ENCODE measurements around the gene CCDC9.
A peak's percentile ranks its signal among the peaks of the same experiment; 100 is the strongest.

Gene CCDC9

DNA sequence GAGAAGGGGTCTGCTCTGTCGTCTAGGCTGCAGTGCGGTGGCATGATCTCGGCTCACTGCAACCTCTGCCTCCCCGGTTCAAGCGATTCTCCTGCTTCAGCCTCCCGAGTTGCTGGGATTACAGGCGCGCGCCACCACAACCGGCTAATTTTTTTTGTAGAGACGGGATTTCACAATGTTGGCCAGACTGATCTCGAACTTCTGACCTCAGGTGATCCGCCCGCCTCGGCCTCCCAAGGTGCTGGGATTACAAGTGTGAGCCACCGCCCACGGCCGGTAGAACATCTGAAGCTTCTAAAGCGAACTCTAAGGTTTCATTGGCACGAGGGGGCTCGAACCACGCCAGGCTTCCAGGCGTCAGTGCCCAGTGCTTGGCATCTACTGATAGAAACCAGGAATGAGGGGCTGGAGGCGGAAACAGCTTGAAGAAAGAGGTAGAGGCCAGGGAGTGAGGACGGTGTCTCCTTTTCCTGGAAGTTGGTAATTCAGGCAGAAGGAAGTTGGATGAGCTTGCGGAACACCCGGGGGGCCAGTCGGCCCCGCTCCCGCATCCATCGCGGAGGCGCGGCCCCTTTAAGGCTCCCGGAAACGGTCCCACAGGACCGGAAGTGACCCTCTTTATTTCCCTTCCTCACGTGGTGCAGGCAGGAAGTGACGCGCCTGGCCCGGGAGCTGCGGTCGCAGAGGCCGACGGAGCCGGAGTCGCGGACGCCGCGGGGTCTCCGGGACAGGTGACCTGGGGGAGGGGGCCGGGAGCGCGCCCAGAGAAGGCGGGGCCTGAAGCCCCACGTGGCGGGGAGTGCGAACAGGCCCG is at the start of gene CCDC9:
TSS of gene CCDC9 (plus strand) at position 647 of the 814 bp plus-strand sequence. CDS start 1,876 bp downstream, outside the sequence.
- DNase-seq (ENCODE audit: low spot score), result peak; percentile 94

DNA sequence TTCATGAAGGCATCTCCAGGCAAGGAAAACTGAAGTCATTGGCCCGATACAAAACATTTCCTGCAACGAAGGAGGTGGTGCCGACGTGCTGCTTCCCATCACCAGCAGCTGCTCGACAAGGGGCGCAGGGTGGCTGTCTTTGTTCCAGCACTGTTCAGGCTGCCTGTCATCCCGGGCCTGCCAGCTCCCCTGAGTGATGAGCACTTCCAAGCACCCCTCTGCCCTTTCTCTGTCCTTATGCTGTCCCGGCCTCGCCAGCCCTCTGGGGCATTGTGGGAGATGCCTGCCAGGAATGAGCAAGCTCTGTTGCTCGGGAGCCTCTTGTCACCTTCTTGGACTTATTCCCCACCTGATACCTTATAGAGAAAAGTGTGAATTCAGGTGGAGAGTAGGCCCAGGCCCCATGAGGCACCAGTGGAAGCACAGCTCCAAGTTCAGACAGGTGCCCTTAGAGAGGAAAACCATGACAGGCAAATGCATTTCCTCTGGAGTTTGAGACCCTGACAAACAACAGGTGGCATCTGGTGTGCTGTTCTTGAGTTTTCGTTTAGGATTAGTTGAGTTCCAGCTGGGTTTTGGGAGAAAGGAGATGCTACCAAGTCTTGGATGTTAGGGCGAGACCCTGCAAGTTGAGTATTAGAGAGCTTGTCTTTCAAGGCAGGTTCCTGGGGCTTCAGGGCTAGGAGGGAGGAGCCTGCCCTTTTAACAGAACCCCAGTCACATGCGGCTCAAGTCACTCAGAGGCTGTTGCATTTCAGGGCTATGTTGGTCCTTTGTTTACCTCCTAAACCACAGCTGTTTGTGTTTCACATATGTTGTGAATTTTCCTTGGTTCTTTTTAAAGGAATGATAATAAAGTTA is 46.8 kb upstream of the CCDC9 start:
- no peak for DNase-seq (ENCODE audit: low spot score)

DNA sequence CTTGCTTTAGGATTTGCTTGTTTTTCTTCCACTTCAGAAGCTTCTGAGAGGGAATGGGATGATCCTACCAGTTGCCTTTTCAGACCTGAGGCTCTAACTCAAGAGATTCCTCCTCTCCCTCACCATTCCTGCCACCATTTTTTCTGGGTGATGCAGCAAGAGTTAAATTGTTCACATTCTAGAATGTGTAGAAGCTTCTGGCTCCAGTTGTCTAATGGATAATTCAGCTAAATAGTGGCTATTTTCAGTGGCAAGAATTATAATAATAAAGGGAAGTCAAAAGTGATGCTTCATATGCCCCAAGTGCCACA is 46.2 kb upstream of the CCDC9 start:
- DNase-seq (ENCODE audit: low spot score), result no peak

DNA sequence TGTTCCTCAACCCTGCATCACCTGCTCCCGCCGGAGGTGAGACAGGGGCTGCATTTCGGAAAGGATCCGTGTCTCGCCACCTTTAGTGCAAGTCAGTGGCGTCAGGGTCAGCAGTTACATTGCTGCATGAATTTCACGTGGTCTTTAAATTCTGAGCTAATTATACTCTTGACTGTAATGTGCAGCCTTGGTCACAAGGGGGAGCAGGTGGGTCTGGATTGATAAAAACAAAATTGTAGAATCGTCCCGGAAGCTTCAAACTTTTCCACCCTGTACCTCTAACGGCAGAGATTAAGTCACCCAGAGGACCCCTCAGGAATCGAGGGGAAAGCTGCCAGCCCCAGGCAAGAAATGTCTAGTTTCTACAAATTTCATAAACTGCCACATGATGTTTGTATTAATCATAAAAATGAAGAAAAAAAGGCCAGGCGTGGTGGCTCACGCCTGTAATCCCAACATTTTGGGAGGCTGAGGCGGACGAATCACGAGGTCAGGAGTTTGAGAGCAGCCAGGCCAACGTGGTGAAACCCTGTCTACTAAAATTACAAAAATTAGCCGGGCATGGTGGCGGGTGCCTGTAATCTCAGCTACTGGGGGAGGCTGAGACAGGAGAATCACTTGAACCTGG is 45.5 kb upstream of the CCDC9 start:
- peak; percentile 70 for DNase-seq (ENCODE audit: low spot score)

DNA sequence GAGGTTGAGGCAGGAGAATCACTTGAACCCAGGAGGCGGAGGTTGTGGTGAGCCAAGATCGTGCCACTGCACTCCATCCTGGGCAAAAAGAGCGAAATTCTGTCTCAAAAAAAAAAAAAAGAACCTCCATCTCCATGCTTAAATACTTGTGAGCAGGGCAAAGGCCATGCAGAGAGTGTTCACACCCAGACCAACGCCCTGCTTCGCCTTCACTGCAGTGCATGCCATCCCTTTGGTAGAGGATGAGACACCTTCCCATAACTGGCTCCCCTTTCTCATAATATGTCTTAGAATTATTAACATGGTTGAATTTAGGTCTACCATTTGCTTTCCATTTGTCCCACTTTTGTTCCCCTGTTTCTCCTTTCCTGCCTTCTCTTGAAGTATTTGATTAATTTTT is 40.7 kb upstream of the CCDC9 start:
- no peak for DNase-seq (ENCODE audit: low spot score)

DNA sequence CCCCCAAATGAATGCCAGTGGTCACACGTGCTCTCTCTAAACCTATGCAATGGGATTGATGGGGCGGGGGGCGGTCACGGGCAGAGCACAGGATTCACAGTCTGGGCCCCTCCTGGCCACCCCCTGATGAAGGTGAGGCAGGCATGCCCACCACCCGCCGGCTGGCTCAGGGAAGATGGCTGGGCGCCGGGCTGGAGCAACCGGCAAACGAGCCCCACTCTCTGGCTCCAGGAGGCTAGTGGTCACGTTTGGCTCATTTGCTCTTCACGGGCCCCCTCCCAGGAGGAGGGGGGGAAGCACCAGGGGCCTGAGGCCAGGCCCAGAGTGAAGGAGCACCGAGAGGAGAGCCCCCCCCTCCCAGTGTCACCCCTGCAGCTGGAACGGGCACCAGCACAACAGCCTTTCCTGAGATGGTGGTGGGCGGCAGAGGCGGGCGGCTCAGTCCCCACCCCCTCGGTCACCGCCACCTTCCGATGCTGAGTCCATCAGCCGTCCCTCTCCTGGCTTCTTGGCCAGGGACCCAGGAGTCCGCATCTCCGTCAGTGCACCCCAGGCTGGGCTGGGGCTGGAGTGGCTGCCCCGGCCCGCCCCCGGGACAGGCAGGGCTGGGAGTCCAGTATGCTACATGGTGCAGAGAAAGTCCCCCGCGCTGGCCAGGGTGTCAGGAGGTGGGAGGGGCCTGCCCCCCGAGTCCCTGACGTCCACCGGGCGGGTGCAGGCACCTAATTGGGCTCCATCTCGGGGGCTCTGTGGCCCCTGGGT is 35.1 kb upstream of the CCDC9 start:
- no peak for DNase-seq (ENCODE audit: low spot score)

DNA sequence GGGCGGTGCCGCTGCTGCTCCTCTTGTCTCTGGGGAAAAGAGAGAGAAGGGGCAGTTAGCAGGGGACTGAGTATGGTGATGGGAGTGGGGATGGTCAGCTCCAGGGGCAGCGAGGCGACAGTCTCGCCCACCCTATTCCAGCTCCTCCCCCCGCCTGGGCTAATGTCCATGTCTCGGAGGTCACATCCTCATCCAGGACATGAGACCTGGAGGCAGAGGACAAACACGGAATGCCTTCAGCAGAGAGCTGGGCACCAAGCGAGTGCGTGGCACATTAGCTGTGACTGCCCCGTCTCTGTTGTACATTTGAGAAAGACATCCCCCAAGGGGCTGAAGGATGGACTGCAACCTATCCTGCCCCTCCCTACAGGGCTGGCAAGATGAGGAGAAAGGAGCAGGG is 34.4 kb upstream of the CCDC9 start:
- DNase-seq (ENCODE audit: low spot score), result no peak

DNA sequence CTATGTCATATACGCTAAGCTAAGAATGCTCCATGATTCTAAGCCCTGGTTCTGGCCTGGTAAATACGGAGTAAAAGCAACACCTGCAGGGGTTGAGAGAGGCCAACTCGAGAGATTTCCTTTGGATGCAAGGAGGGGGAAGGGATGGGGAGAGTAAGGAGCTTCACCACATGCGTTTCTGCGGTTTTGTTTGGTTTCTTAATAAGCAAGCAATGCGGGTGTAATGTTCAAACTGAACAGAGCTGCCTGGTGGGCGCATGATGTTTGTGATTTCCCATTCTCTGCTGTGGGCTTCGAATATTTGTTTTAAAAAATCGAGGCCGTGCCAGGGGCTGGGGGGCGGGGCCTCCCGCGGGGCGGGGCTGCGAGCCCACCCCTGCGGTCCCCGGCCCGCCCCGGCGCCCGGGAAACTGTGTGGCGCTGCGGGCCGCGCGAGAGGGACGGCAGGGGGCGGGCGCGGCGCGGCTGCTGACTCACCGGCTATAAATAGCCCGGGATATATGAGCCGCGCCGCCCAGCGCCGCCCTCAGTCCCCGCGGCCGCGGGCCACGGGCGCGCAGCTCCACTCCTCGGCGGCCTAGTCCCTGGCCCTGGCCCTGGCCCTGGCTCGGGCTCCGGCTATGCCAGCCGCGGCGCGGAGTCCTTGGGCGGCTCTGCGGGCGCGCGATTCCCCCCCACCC is 30.4 kb upstream of the CCDC9 start:
- DNase-seq (ENCODE audit: low spot score), result peak; percentile 89

DNA sequence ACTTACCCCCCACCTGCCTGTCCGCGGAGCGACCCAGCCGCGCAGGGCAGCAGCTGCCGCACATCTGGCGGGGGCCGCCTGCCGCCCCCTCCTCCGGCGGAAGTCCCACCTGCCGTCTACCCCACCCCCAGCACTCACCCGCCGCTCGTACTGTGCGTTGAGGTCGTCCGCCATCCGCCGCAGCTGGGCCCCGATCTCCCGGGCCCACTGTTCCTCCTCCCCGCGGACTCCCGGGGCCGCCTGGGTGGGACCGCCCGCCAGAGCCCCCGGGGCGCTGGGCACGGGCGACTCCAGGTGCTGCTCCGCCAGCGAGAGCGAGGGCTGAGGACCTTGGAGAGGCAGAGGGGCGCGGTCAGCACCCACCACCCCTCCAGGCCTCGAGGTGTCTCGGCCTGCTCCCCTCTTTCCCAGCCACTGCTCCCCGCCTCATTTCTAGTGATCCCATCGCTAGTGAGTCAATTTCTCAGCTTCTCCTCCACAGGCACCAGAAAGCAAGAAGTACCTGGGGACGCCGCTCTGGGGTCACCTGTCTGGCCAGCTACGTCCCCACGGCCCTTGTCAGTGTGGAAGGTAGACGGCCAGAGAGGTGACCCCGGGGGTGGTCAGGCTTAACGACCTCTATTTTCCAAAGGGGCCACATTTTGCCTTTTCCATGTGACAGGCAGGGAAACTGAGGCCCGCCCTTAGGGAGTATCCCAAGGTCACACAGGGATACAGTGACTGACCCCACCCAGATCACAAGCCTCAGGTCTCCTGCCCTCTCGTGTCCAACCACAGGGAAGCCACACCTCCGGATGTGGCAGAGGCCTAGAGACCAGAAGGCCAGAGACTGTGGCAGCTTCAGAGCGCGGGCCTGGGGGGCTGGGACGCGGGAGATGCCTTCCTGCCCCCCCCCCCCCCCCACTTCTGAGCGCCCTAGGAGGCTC is 29.6 kb upstream of the CCDC9 start:
- peak; percentile 84 for DNase-seq (ENCODE audit: low spot score)

DNA sequence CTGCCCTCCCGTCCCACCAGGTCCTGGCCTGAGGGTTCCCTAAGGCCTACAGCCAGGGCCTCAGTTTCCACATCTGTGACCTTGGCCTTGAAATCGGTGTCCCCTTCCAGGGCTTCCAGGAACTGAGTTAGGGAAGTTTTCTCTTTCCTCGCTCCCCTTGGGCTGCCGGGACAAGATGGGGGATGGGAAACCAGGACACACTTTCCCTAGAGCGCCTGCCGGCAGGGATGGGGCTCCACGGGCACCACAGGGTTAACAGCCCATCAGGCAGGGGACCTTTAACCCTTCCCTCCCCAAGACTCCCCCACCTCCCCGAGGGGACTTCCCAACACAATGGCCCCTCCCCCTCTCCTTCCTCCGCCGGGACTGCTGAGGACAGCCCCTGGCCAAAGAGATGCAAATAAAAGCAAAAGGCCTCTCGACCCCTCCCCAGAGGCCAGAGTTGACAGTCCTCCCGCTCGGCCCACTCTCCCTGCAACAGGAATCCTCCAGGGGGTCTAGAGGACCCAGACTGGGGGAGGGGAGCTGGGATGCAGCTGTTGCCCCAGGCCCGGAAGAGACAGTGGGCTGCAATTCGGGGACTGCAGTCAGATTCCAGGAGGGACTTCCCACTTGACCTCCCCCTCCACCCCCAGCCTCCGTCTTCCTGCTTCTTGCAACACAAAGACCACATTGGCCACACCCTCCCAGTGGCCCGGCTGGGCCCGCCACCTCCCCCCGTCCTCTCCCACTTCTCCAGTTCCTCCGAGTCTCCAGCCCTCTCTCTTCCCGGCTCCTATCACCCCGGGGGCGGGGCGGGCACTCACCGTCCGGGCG is 28.8 kb upstream of the CCDC9 start:
- peak; percentile 90 for DNase-seq (ENCODE audit: low spot score)

DNA sequence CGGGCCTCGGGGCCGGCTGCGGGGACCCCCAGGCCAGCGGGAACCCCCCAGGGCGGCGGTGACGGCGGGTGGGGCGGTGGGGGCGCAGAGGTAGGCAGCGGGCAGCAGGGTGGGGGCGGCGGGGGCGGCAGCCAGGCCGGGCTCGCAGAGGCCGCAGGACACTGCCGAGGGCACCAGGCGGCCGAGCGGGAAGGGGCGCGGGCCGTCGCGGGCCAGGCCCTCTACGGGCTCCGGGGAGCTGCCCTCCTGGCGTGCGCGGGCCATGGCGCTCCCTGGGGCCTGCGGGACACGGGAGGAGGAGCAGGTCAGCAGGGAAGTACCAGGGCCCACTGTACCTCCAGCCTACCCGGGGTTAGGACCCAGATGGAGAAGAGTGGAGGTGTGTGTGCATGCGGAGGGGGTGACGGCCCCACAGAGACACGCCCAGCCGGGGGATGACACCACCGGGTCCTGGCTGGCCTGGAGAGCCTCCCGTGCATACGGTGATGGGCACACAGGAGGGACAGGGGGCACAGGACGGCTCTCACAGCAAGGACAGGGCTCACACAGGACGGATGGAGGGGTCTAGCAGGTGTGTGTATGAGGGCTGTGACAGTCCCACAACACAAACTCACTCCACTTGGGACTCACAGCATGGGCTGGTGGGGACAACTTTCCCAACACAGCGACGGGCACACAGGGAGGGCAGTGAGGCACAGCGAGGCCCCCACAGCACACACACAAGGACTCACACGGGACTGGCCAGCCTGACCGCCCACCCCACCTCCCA is 28.0 kb upstream of the CCDC9 start:
- no peak for DNase-seq (ENCODE audit: low spot score)

DNA sequence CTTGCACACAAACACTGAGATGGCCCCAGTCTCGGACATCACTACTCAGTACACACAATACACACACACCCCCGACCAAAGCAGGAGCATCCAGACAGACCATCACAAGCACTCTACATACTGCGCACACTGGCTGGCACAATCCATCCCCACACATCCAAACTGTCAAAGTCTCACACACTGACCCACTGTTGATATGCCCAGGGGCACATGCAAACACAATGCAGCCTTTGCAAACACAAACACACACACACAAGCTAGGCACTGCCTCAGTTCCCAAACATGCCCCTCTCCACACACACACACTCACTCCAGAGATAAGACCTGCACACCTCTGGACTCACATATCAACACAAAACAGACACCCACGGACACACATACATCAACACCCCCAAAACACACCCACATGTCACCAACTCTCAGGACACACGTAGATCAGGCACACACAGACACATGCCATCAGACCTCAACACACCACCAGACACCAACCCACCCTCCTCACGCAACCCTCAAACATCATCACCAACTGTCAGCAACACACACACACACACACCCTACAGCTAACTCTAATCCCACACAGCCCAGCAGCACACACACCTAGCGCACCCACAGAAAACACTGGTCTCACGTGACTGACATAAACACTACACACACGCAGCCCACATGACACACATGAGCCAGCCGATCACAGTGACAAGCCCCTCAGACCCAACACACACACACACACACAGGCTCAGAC is 27.2 kb upstream of the CCDC9 start:
- no peak for DNase-seq (ENCODE audit: low spot score)

DNA sequence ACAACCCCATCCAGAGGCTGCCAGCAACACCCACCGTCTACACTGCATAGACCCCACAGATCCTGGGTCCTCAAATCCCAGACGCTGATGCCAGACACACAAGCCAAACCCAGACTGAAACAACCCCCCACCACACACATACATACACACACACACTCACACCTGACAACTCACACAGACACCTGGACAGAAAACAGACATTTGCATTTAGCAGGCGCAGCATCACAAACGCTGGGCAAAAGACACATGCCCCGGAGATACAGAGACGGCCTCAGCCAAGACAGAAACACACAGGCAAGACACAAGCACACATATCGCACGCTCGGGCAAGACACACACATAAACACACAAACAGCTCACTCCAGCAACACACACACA is 26.7 kb upstream of the CCDC9 start:
- DNase-seq (ENCODE audit: low spot score), result no peak

DNA sequence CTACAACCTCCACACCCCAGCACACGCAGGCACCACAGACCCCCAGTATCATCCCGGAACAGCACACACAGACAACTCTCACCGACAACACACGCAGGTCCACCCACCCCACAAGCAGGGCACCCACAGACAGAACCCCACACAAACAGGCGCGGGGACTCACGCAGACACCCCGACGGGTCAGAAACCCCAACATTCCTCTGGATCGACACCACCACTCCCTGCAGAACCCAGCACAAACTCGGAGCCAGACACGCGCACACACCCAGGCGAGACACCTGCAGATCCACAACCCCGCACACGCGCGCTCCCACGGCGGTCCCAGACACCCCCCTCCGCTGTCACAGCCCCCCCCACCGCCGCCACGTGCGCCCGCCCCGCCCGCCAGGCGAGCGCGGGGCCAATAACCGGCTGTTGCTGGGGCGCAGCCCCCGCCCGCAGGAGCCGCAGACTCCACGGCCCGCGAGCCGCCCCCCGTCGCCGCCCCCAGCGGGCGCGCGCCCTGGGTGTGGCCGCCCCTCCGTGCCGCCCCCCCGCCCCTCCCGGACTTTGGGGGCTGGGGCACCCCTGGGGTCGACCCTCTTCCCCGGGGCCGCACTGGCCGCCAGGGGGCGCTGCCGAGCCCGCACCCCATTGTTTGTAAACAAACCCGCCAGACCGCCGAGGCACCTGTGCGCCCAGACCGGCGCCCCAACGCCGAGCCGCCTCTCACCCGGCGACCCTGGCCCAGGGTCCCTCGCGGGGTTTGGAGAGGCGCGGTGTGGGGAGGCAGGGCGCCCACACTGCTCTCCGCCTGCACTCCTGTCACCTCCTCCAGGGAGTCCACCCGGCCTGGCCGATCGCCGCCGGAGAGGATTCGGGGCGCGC is 26.0 kb upstream of the CCDC9 start:
- DNase-seq (ENCODE audit: low spot score), result peak; percentile 67

DNA sequence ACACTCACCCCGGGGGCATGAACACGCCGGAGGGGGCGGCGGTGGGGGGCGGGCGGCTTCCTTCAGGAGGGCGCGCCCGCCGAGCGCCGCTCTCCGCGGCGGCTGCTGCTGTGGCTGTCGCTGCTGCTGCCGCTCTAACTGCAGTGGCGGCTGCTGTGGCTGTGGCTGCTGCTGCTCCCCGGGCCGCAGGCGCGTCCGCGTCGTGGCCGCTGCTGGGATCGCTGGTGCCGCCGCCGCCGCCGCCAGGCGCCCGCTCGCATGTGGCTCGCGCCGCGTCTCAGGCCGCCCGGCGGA is 25.5 kb upstream of the CCDC9 start, which contains the start of gene BBC3:
TSS of gene BBC3 (minus strand) at position 279 of the 294 bp plus-strand sequence. CDS start 2,768 bp downstream, outside the sequence.
- no peak for DNase-seq (ENCODE audit: low spot score)

DNA sequence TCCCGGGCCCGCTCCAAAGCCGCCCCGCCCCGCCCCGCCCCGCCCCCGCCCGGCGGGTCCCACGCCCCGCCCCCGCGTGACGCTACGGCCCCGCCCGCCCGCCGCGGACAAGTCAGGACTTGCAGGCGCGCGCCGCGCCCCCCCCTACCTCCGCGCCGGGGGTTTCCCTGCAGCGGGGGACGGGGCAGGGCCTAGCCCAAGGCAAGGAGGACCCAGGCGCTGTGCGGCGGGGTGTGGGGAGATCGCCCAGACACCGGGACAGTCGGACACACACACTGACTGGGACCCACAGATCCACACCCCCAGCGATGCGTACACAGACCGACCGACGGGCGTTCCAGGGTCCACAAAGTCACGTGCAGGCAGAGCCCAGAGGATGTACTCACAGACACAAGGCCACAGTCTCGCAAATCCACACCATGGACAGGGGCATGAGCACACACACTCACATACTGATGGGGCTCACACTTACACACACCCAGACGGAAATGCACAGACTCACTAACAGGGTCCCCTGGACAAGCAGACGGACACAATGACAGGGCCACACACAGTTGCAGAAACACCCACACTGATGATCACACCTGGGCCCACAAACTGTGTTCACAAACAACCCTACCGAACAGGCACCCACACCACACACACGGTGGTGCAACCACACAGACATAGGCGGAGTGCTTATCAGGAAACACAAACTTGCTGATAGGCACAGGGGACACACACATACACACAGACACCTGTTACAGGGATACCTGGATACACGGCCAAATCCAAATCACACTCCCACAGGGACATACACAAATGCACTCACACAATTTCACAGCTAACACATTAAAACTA is 24.9 kb upstream of the CCDC9 start:
- peak; percentile 73 for DNase-seq (ENCODE audit: low spot score)

Measured in HuH-7 (cell line).